Middle frontal gyrus (tissue), 1 donor: Measurements from ENCODE around the gene CAPN2.
"Not testable (repeated sequence)": the region's sequence is repeated elsewhere in the genome, so short reads cannot be mapped to it uniquely, and the experiment has no call there.

Experiments used
- DNase-seq: peaks from one replicate; pipeline ENCODE4 v3.0.0-alpha.2; 2015; ENCODE audit warnings: low spot score; ENCODE audit errors: extremely low spot score

The CAPN2 gene

DNA sequence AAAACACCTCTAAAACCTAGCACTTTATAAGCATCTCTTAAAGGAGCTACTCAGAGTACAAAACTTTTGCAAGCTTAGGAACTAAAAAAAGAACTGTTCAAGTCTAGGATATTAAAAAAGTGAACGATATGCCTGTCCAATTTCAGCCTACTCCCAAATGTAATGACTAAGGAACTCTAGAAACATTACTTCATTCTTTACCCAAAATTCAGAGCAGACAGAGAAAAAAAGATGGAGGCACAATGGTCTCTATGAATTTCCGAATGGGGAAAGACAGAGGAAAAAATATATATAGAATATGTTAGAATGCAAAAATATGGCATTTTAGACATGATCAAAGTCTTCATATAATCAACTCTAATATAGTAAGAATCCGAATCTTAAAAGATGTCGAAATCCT is 72.2 kb downstream of the CAPN2 start:
- DNase-seq: no peak

- no peak for DNase-seq
Observed at GRCh38 chr1:223785808-223786207, 73.5 kb downstream of the CAPN2 start.

DNA sequence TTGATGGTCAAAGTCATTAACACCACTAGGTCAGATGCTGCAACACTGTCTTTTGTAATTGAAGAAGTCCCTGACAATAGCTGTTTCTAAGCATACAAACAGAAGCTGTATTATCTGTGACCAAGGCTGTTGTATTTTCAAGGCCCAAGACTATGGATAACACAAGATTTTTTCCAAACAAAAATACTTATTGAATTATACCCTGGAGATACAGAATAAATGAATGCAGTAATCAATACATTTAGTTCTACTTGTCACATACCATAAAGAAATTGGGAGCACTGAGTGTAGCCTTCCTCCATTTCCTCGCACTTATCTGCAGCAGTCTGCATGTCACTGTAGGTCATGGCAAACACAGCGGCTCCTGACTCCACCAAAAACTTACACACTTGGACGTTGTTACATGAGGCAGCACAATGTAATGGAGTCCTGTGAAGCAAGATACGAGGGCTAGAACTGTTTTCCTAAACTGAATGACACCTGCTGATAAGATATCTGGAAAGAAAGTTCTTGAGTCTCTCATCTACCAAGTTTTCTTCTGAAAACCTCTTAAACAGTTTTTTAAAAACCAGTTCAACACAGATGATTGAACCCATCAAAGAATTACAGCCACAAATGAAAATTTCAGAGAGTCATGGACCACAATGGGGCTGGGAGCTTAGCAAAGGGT is 76.5 kb downstream of the CAPN2 start:
- no peak for DNase-seq

DNA sequence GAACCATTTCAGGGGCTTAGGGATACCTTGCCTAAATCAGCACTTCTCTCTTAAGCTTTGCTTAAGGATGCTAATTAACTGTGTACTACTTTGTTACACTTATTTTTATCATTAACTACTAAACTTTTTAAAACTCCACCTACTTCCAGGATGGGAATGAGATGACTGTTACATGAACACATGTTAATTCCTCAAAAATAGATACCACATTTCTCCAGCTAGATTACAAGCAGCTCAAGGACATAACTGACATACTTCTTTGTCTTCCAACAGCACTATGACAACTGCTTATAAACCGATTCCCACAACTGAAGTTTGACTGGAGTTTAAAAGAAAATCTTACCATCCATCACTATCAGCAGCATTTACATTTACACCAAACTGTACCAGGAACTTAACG is 79.7 kb downstream of the CAPN2 start:
- DNase-seq: no peak

- DNase-seq: no peak
Observed at GRCh38 chr1:223793716-223794115, 81.4 kb downstream of the CAPN2 start.

- no peak for DNase-seq
Observed at GRCh38 chr1:223794136-223794880, 82.0 kb downstream of the CAPN2 start.

DNA sequence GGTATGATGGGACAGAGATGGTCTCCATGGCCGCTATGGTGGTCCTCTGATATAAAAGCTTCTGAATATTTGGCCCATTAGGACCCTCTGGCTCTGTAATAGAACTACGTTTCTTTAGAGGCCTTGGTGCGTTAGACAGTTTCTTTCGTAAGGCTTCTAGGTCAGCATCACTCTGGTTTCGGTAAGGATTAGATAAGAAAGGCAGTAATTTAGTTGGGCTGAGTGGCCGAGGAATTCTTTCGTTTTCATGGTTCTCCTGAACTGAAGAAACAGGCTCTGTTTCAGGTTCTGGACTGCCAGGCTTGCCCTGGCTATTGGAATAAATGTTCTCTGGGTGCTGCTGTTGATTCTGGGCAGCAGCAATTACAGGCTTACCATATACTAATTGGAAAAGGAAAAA is 83.9 kb downstream of the CAPN2 start:
- DNase-seq: no peak

- no peak for DNase-seq
Observed at GRCh38 chr1:223802032-223802431, 89.7 kb downstream of the CAPN2 start.

DNA sequence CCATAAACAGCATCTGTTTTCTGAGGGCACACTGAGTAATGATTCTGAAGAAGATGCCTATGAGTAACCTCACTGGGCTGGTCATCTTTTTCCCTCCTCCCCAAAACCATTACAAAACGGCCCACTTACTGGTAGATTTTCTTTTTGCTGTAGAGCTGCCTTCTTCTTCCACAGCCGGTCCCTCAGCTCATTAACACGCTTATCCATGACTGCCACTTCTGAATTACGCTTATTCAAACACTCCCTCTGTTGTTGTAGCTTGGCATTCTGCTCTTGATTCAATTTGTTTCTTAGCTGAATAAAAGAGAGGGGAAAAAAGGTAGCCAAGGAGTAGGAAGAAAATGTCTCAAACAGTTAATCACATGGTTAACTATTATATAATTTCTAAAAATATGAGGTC is 90.3 kb downstream of the CAPN2 start:
- DNase-seq: no peak

DNA sequence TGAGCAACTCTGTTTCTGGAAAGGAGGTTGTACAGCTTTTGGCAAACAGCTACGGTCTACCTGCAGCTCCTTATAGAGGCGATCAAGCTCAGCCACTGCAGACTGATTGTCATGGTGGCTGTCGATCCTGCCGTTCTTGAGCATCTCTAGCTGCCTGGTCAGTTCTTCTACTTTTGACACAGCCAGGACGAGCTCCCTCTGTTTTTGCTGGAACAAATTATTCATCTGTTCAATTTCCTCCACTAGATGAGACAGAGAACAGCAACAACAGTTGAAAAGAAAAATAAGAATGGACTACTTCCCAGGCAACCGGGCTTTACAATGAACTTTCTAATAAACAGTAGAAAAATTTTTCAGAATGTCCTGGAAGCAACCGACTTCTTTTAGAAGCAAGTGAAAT is 90.9 kb downstream of the CAPN2 start:
- DNase-seq: no peak

DNA sequence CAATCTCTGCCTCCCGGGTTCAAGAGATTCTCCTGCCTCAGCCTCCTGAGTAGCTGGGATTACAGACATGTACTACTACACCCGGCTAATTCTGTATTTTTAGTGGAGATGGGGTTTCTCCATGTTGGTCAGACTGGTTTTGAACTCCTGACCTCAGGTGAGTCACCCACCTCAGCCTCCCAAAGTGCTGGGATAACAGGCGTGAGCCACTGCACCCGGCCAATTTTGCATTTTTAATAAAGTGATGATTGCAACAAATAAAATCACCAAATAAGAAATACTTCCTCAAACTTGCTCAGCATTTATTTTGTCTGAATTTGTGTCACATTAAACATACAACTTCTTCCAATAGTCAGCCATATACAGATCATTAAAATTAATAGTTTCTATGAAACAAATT is 97.6 kb downstream of the CAPN2 start:
- DNase-seq: not testable (repeated sequence)

DNA sequence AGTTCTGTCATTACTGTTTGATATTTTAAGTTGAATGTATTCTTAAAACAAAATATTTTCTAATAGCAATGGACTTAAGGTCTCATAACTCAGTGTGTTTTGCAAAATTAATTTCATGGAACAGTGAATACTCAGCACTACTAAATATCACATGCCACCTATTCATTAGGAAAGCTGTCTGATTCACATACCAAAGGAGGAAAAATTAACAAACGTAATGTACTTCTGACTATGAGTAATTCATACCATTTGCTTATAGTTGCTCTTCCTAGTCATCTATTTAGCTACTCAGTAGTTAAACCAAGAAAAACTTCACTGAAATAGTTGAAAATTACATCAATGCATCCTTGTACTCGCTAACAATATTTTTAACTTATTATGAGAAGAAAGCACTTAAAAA is 98.2 kb downstream of the CAPN2 start:
- no peak for DNase-seq

- no peak for DNase-seq
Observed at GRCh38 chr1:223811634-223812101, 99.3 kb downstream of the CAPN2 start.

GRCh38 chr1:223813645-223814044 is 101.3 kb downstream of the CAPN2 start:
- no peak for DNase-seq

DNA sequence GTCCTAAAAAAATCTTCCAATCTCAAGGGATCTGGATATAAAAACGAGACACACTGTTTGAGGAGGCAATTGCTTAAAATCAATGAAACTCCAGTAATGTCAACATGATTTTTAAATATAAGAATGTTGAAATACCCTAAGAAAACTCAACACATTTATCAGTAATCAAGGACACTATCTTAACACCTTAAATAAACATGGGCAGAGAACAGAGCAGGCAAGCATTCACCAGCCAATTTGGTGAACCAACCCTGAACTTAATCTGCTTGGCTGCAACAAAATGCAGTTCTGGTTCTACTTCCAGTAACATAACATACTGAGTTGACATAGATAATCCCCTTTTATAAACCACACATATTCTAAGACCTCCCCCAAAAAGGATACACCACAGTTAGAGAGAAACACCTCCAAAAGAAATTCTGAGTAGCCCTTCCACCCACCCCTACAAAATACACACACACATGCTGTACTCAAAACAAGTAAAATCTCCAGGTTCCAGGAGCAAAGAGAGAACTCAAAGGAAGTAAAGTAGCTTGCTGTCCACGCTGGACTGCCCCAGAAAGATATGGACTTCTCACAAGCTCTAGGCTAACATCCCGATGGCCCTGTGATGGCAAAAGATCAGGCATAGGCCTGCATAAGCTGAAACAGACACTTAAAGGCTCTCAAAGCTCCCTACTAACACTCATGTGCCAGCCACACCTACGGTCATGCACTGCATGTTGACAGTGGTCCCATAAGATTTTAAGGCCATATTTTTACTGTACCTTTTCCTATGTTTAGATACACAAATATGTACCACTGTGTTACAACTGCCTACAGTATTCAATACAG is 102.9 kb downstream of the CAPN2 start:
- DNase-seq: no peak

GRCh38 chr1:223815865-223816264 is 103.5 kb downstream of the CAPN2 start:
- DNase-seq: no peak

DNA sequence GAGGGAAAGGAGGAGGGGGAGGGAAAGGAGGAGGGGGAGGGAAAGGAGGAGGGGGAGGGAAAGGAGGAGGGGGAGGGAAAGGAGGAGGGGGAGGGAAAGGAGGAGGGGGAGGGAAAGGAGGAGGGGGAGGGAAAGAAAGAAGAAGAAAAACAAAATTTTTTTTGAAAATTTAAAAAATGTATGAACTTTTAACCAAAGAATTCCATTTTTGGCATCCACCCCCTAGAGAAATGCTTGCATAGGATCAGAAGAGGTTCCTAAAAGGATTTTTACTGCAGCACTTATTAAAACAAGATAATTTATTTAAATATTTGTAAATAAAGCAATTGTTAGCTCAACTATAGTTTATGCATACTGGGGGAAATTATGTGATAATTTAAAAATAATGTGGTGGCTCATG is 104.9 kb downstream of the CAPN2 start:
- DNase-seq: not testable (repeated sequence)

DNA sequence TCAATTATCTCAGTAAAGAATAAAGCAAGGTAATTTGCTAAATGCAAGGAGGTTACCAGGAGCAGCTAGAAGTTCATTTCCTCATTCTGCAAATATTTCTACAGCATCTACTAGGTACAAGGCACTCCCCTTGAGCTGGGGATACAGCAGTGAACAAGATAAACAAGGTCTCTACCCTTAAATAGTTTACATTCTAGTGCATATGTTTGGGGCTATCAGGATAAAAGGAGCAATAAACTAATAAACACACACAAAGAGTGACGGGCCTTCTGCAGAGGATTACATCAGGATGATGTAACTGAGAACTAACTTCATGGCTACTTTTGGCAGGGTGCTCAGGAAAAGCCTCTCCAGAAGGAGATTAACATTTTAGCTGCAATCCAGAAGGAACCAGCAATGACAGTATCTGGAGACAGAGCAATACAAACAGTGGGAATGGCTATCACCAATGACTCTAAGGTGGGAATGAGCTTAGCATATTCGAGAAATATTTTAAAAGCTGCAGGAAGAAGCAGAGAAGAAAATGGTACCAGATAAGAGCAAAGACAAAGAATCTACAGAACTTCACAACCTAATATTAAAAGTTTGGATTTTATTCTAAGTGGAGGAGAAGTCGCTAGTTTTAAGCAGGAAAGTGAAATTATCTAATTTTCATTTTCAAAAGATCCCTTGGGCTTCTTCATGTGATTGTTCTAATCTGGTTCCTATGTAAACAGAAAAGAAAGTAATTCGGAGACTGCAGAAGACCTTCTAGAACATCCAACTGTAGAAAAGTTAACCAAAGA is 107.6 kb downstream of the CAPN2 start:
- no peak for DNase-seq

- DNase-seq: no peak
Observed at GRCh38 chr1:223820515-223820858, 108.1 kb downstream of the CAPN2 start.

GRCh38 chr1:223820971-223821370 is 108.6 kb downstream of the CAPN2 start:
- DNase-seq: no peak

GRCh38 chr1:223824287-223824686 is 111.9 kb downstream of the CAPN2 start:
- no peak for DNase-seq
